Suppressor macrophage (primary cell): ENCODE data around the gene DUSP9.

Experiments
- DNase-seq, 4 experiments: peaks; one replicate each; pipeline ENCODE4 v3.0.0-alpha.2; 2020 to 2022

Gene DUSP9

GRCh38 chrX:153621949-153622598 lies 24.9 kb upstream of the DUSP9 start:
- DNase-seq: no peak

DNA sequence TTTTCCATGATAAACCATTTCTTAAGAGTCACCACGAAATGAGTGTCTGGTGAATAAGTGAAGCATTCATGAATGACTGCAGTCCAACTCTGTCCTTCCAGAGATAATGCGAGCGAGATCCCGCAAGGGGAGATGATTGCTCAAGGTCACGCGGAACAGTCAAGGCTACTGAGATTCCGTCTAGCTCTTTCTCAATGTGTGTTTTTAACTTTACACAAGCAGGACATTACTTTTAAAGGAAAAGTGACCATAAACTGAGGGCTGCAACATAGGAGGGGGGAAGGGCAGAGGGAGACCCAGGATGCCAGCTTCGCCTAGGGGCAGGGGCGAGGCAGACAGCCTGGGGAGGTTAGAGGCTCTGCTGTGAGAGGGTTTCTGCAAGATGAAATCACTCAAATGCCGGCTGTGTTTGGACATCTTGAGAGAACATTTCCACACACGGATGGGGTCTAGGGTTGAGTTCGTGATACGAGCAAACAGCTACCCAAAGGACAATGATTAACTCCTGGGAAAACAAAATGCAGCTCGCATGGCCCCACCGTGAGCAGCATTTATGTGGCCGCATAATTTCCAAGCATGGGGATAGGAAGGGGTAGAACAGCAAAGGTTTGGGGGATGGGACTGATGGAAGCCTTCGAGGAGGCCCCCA lies 24.2 kb upstream of the DUSP9 start:
- DNase-seq: no peak

DNA sequence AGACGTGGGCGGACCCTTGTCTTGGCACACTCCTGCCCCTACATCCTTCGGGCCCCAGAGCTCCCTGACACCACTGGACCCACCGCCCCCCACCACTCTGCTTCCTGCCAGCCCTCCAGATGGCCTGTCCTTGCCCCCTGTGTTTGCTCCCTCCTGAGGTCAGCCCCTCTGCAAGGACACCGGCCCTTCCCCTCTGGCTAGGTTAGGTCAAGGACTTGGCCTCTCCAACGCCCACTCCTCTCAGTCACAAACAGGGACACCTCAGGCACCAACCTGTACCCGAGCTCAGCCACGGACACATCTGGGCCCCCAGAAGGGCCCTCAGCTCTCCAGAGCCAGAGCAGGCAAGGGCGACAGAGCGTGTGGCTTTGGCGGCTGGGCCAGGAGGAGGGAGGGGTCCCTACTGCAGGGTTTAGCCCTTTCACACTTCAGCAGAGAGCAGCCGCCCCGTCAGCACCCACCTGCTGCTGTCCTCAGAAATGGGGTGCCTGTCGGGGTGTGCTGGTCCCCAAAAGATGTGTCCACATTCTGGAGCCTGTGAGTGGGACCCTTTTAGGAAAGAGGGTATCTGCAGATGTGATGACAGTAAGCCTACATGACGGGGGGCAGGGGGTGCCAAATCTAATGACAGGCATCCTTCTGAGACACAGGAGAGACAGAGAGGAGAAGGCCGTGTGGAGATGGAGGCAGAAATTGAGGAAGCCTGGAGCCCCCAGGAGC lies 23.5 kb upstream of the DUSP9 start:
- DNase-seq: no peak

DNA sequence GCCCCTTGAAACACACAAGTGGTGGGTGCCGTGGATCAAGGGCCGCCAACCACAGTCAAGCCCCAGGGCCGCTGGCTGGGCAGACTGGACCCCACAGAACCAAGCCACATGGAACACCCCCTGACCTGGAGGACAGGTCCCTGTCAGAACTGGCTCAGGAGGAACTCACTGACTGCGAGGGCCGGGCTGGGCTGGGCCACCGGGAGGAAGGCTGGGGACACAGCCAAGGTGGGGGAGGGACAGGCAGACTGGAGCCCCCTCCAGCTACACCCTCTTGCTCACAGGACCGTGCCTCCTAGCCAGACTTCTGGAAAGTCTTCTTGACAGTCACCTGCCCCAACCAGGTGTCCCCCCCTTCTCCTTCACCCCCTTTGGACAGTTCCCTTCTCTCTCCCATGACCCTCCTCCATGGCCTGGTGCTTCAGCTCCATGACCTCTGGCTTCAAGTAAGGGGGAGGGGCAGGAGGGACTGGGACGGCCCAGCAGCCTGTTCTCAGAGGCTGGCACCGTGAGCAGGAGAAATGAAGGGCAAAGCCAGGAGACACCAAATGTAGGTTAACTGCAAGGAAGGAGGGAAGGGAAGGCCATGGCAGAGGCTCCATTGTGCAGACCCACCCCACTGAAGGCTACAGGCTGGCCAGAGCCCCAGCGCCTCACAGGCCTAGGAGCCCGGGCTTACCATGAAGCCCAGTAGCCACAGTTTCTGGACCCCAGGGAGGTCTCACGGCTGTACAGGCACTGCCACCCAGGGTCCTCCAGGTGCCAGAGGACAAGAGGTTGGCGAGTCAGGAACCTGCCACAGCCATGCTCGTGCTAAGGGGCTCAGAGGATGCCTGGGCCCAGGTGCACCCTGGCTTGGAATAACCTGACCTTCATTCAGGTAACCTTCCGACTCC lies 22.6 kb upstream of the DUSP9 start:
- no peak for DNase-seq

DNA sequence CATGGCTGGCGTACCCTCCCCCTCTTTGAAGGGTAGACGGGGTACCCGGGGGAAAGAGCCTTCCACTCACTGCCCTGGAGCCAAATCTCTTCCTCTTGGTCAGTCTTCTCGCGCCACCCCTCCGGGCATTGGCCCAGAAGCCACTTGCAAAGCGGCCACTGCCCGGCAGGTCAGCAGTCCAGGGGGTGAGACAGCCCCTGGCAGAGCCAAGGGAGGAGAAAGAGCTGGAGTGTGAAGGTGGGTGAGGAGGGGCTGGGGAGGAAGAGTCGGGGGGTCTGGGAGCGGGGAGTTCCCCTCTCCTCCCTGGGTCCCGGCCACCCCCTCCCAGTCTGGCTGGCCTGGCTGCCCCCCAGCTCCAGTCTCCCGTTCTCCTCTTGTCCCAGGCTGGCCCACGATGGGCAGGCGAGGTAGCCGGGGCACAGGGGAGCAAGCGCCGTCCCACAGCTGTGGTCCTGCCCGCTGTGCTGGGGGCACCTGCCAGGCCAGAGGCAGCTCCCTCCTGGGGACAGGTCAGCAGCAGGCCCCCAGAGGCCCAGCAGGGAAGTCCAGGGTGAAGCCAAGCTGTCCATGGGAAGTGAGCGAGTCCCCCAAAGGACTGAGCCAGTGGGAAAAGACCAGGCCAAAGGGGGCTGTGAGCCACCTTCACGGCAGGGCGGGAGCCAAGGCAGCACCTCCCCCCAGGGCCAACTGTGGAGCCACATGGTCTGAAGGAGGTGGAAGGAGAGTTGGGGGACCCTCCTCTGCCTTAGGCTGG lies 21.6 kb upstream of the DUSP9 start:
- no peak for DNase-seq

- DNase-seq: no peak
Measured at GRCh38 chrX:153626025-153626633, 20.9 kb upstream of the DUSP9 start.

GRCh38 chrX:153626863-153627674 lies 19.9 kb upstream of the DUSP9 start:
- DNase-seq: no peak

GRCh38 chrX:153627675-153628111 lies 19.3 kb upstream of the DUSP9 start:
- peak in 1 of 4 experiments; percentile 12 for DNase-seq

DNA sequence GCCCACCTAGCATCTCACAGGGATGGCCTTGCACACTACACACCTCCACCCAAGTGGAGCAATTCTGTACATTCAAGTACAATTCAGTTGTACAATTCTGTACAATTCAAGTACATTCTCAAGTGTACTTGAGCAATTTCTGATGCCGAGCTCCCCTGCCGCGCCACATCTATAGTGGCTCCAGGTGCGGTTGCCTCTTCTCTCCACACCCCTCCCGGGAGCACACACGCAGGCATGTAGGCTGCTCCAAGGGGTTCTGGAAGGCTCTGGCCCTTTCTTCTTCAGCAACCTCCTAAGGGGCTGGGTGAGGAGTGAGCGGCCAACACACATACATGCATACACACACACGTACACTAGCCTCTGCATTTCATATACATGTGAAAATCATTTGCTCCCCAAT lies 18.9 kb upstream of the DUSP9 start:
- no peak for DNase-seq

- DNase-seq: no peak
Measured at GRCh38 chrX:153628665-153629064, 18.3 kb upstream of the DUSP9 start.

- no peak for DNase-seq
Measured at GRCh38 chrX:153631346-153631745, 15.7 kb upstream of the DUSP9 start.

DNA sequence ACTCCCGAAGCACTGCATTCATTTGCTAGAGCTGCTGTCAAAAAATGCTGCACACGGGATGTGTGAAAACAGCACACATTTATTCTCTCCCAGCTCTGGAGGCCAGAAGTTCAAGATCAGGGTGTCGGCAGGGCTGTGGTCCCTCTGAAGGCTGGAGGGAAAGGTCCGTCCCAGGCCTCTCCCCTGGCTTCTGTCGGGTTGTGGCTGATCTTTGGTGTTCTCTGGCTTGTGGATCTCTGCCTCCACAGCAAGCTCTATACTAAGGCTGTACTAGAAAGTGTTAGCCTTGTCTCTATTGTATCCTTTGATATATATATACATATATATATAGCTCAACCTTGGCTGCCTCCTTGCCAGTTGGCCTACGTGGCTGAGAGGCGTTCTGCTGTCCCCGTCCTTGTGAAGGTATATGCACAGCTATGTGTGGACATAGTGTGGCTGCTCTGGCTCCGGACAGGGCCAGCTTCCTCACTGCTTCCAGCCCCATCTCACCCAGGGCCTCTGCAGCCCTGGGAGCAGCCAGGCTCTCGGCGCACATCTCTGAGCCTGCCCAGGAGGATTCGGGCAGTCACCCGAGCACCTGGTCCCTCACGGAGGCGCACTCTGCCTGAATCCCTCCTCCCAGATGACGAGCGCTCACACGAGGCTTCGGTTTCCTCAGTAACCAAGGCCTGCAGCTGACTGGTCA lies 15.0 kb upstream of the DUSP9 start:
- DNase-seq: no peak

GRCh38 chrX:153632595-153632946 lies 14.4 kb upstream of the DUSP9 start:
- no peak for DNase-seq

DNA sequence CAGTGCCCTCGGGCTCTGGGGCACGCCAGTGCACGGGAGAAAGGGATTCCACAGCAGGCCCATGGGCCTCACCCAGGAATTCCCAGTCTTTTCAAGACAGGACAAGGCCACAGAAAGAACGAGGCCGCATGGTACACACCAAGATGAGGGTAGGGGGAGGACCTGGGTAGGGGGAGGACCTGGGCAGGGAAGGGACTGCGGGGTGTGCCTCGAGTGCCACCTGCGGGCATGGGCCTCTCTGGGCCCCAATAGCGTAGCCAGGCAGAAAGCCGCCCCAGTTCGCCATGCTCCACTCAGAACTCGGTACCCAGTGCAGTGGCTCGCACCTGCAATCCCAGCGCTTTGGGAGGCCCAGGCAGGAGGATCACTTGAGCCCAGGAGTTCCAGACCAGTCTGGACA lies 14.0 kb upstream of the DUSP9 start:
- no peak for DNase-seq

- DNase-seq: no peak
Measured at GRCh38 chrX:153633607-153634180, 13.3 kb upstream of the DUSP9 start.

DNA sequence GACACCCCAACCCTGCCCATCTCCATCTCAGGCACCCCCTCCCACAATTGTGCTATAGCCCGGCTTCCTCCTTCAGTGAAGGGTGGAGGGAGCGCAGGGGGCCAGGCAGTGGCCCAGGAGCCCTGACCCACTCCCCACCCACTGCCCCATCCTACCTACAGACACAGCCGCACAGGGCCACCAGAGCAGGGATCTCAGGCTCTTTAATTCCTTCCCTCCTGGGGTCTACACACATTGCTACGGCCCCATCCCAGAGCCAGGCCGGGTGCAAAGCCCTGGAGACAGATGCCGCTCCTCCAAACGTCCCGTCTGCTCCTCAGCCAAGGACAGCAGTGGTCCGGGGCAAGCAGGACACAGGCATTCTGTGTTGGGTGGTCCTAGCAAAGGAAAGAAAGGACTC lies 12.8 kb upstream of the DUSP9 start:
- DNase-seq: no peak

- no peak for DNase-seq
Measured at GRCh38 chrX:153634832-153635231, 12.2 kb upstream of the DUSP9 start.

DNA sequence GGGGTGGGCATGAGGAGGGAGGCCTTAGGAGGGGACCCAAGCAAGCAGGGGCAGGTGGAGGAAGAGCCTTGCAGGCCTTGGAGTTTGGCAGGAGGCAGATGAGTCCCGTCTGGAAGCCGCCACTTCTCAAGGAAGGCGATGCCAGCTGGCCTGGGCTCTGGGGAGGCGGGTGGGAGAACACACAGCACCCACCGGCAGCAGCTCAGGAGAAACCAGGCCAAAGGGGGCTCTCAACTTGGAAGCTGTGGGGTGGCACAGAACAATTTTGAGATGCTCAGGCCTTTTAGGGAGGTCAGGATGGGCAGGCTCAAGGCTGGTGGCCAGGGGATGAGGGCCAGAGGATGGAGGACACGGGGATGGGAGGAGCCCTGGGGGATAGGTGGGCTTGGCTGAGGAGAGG lies 11.6 kb upstream of the DUSP9 start:
- no peak for DNase-seq

GRCh38 chrX:153635788-153636668 lies 11.0 kb upstream of the DUSP9 start:
- DNase-seq: peak; percentile 48 to 68 (median 58)
